GM19023 (cell line): ENCODE results near the gene PGGT1B.
"Not testable (repeated sequence)": the region's sequence is repeated elsewhere in the genome, so short reads cannot be mapped to it uniquely, and the experiment has no call there.

ENCODE experiments used
- ATAC-seq: cut with Tn5 transposase; IDR thresholded peaks from one replicate; pipeline ENCODE4 v1.9.1; 2021; ENCODE audit warnings: mild to moderate bottlenecking, moderate library complexity; ENCODE audit not compliant: unreplicated experiment

Gene PGGT1B

GRCh38 chr5:115262011-115262320 lies 711 bp downstream of the PGGT1B start:
- ATAC-seq: peak; percentile 40

- no peak for ATAC-seq
These were observed 2.4 kb downstream of the PGGT1B start for GRCh38 chr5:115260248-115260647.

- ATAC-seq: no peak
These were observed 4.7 kb downstream of the PGGT1B start for GRCh38 chr5:115257981-115258380.

GRCh38 chr5:115249379-115249778 lies 13.3 kb downstream of the PGGT1B start:
- not testable (repeated sequence) for ATAC-seq

- ATAC-seq: peak; percentile 78
These were observed 16.2 kb downstream of the PGGT1B start for GRCh38 chr5:115246361-115246991.

GRCh38 chr5:115243412-115243811 lies 19.3 kb downstream of the PGGT1B start:
- no peak for ATAC-seq

GRCh38 chr5:115241881-115242642 lies 20.6 kb downstream of the PGGT1B start:
- no peak for ATAC-seq

GRCh38 chr5:115237066-115237465 lies 25.6 kb downstream of the PGGT1B start:
- no peak for ATAC-seq

- no peak for ATAC-seq
These were observed 26.1 kb downstream of the PGGT1B start for GRCh38 chr5:115236599-115236998.

- no peak for ATAC-seq
These were observed 31.1 kb downstream of the PGGT1B start for GRCh38 chr5:115231598-115231997.

GRCh38 chr5:115229606-115230005 lies 33.1 kb downstream of the PGGT1B start:
- ATAC-seq: no peak

GRCh38 chr5:115227281-115227680 lies 35.4 kb downstream of the PGGT1B start:
- no peak for ATAC-seq

- no peak for ATAC-seq
These were observed 48.1 kb downstream of the PGGT1B start for GRCh38 chr5:115214541-115214940.

- ATAC-seq: peak; percentile 100
These were observed 53.4 kb downstream of the PGGT1B start for GRCh38 chr5:115209279-115209678.

- ATAC-seq: no peak
These were observed 59.7 kb downstream of the PGGT1B start for GRCh38 chr5:115202952-115203351.

- ATAC-seq: no peak
These were observed 66.5 kb downstream of the PGGT1B start for GRCh38 chr5:115196161-115196560.

GRCh38 chr5:115194676-115195075 lies 68.0 kb downstream of the PGGT1B start:
- no peak for ATAC-seq

GRCh38 chr5:115193295-115193694 lies 69.4 kb downstream of the PGGT1B start:
- no peak for ATAC-seq

- ATAC-seq: no peak
These were observed 70.6 kb downstream of the PGGT1B start for GRCh38 chr5:115192098-115192497.

- no peak for ATAC-seq
These were observed 71.1 kb downstream of the PGGT1B start for GRCh38 chr5:115191474-115192031.

GRCh38 chr5:115190388-115190787 lies 72.3 kb downstream of the PGGT1B start:
- no peak for ATAC-seq

- no peak for ATAC-seq
These were observed 72.8 kb downstream of the PGGT1B start for GRCh38 chr5:115189866-115190265.
